ENCODE data around the gene NEK6. TPM values are rescaled to one million over a fixed set of nuclear protein-coding genes. Genes with fewer than 3 reads are reported as not detected.

The NEK6 gene
- polyA plus RNA-seq, 1 experiment, result 73.6 TPM

DNA sequence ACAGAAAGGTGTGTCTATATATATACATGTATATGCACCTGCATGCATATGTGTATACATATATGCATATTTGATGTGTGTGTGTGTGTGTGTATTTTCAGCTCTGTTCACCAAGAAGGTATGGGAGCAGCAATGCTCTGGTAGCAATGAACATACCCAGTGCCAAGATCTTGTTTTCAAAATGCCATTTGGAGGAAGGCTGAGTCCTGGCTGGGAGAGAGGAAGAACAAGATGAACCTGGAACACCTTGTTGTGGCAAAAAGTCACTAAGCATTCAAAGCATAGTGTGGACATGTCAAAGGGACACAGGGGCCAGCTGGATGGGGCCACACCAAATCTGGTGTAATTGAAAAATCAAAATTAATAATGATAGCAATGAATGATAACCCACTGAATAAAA lies 31.8 kb upstream of the NEK6 start:
- TF ChIP-seq, protein P1, sequence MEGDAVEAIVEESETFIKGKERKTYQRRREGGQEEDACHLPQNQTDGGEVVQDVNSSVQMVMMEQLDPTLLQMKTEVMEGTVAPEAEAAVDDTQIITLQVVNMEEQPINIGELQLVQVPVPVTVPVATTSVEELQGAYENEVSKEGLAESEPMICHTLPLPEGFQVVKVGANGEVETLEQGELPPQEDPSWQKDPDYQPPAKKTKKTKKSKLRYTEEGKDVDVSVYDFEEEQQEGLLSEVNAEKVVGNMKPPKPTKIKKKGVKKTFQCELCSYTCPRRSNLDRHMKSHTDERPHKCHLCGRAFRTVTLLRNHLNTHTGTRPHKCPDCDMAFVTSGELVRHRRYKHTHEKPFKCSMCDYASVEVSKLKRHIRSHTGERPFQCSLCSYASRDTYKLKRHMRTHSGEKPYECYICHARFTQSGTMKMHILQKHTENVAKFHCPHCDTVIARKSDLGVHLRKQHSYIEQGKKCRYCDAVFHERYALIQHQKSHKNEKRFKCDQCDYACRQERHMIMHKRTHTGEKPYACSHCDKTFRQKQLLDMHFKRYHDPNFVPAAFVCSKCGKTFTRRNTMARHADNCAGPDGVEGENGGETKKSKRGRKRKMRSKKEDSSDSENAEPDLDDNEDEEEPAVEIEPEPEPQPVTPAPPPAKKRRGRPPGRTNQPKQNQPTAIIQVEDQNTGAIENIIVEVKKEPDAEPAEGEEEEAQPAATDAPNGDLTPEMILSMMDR (IDR thresholded peaks at IDR 0.05; ENCODE audit: insufficient read depth, low read depth, low read length), result no peak
- Histone ChIP-seq H3K27me3 (ENCODE audit: control insufficient read depth, insufficient read depth, low read length) (no peaks in the 10 kb centered on the region), H3K36me3 (ENCODE audit: control insufficient read depth, insufficient read depth, low read length) (no peaks in the 10 kb centered on the region), H3K4me3 (ENCODE audit: low read depth, low read length) (no peak overlapping the region)
- no peak for DNase-seq (ENCODE audit: low read depth)
- CTCF ChIA-PET, result no interaction called here
- POLR2A ChIA-PET, result no interaction called here

DNA sequence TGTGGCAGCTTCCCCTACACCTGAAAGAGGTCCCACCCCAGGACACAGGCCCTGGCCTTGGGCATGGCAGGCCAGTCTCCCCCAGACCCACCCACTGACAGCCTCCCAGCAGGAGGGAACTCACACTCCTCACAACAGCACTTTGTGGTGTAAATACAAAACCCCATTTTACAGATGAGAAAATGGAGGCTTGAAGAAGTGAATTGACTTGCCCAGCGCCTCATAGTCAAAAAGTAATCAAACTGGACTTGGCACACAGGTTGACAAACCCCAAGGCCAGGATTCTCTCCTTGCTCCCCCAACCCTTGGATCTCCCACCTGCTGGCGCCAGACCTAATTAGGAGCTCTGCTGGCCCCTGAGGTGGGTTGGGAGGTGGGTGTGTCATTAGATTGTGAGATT lies 29.2 kb upstream of the NEK6 start:
- POLR2A ChIA-PET, result no interaction called here
- no peak for DNase-seq (ENCODE audit: low read depth)
- H3K27me3 ChIP-seq (ENCODE audit: control insufficient read depth, insufficient read depth, low read length), result 0 out of 2 replicates have a peak, but pooled peaks cover 2% of the 10 kb centered on the region
- no peak overlapping the region for H3K4me3 ChIP-seq (ENCODE audit: low read depth, low read length)
- H3K36me3 ChIP-seq (ENCODE audit: control insufficient read depth, insufficient read depth, low read length), result no peaks in the 10 kb centered on the region
- TF ChIP-seq, protein P1 (IDR thresholded peaks at IDR 0.05; ENCODE audit: insufficient read depth, low read depth, low read length), result no peak
- CTCF ChIA-PET, result no interaction called here

DNA sequence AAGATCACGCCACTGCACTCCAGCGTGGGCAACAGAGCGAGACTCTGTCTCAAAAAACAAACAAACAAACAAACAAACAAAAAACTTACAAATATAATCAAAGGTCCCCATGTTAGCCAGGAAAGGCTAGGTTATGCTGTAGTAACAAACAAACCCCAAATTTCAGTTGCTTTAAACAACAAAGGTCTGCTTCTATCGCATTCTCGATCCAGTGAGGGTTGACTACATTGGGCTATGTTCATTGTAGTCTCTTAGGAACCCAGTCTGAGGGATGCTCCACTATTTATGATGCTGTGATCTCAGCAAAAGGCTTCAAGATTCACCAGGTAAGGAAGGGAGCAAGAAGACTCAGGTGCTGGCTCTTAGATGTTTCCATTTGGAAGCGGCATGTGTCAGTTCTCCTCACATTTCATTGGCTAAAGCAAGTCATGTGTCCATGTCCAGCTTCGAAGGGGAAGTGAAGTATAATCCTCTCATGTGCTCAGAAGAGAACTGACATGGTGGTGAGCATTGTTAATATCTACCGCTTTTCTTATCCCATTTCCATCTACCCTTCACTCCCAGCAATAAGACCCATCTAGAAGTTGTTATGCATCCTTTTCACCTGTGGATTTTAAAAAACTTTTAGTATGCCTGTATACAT lies 26.5 kb upstream of the NEK6 start:
- POLR2A ChIA-PET, result no interaction called here
- CTCF ChIA-PET, result no interaction called here
- no peak for DNase-seq (ENCODE audit: low read depth)
- no peak overlapping the region for H3K4me3 ChIP-seq (ENCODE audit: low read depth, low read length)
- 0 out of 2 replicates have a peak, but pooled peaks cover 2% of the 10 kb centered on the region for H3K27me3 ChIP-seq (ENCODE audit: control insufficient read depth, insufficient read depth, low read length)
- H3K36me3 ChIP-seq (ENCODE audit: control insufficient read depth, insufficient read depth, low read length), result no peaks in the 10 kb centered on the region
- TF ChIP-seq, protein P1 (IDR thresholded peaks at IDR 0.05; ENCODE audit: insufficient read depth, low read depth, low read length), result no peak

DNA sequence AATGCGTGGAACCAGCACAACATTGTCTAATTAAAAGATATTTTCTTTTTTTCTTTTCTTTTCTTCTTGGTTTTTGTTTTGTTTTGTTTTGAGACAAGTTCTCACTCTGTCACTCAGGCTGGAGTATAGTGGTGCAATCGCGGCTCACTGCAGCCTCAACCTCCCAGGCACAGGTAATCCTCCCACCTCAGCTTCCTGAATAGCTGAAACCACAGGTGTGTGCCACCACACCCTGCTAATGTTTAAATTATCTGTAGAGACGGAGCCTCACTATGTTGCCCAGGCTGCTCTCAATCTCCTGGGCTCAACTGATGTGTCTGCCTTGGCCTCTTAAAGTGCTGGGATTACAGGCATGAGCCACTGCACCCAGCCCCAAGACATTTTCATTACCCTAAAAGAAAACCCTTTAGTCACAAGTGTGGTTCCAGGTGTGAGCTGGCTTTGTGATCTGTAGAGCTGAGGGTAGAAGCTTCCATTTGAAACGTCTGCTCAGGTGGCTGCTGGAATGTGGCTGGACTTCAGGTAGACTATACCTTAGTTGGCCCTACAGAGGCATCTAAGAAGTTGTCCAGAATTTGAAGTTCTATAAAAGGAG lies 19.1 kb upstream of the NEK6 start:
- TF ChIP-seq, protein P1 (IDR thresholded peaks at IDR 0.05; ENCODE audit: insufficient read depth, low read depth, low read length), result no peak
- no peak overlapping the region for H3K4me3 ChIP-seq (ENCODE audit: low read depth, low read length)
- ChIA-PET CTCF (interaction anchor here (0.8 kb wide), 1 partner anchor 15 kb away, joined by 3 read pairs; no protein-coding TSS in a partner anchor), POLR2A (no interaction called here)
- no peaks in the 10 kb centered on the region for H3K27me3 ChIP-seq (ENCODE audit: control insufficient read depth, insufficient read depth, low read length)
- DNase-seq (ENCODE audit: low read depth), result no peak
- no peaks in the 10 kb centered on the region for H3K36me3 ChIP-seq (ENCODE audit: control insufficient read depth, insufficient read depth, low read length)

DNA sequence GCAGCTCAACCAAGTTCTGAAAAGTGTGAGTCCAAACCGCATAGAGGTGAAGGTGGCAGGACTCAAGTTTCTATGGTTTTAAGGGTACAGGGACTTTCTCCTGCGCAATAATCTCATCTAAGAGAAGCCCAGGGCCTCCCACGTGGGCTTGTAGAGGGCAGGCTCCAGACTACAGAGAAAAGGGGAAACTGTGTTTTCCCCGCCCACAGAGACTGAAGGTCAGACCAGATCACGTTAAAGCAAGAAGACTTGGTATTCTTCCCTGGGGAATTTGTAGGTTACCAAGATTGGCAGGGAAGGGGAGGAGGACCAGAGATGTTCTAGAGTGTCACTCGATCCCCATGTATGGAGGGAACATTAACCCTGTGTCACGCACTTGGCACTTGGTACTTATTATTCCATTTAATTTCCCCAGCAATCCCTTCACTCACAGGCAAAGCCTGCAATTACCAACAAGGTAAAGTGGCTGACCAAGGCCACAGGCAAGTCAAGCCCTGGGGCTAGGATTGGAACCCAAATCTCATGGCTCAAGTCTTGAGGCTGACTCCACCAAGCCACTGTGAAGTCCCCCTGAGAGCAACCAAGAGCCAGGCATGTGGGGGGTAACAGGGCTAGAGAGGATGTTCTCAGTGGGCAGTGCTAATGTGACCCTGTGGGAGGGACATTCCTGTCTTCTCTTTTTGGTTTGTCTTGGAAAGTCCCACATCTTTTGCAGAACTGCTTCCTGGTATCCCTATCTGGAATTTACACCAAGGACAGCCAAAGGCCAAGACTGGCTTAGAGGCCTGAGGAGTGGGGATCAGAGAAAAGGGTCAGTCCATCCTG lies 18.3 kb upstream of the NEK6 start:
- DNase-seq (ENCODE audit: low read depth), result no peak
- ChIA-PET CTCF (no interaction called here), POLR2A (no interaction called here)
- TF ChIP-seq, protein P1 (IDR thresholded peaks at IDR 0.05; ENCODE audit: insufficient read depth, low read depth, low read length), result no peak
- Histone ChIP-seq H3K4me3 (ENCODE audit: low read depth, low read length) (no peak overlapping the region), H3K36me3 (ENCODE audit: control insufficient read depth, insufficient read depth, low read length) (no peaks in the 10 kb centered on the region), H3K27me3 (ENCODE audit: control insufficient read depth, insufficient read depth, low read length) (no peaks in the 10 kb centered on the region)
